Motor neuron (in vitro differentiated cells): ENCODE data around the gene PTPRG. TPM values are rescaled to one million over a fixed set of nuclear protein-coding genes. Genes with fewer than 3 reads are reported as not detected.

ENCODE experiments used
- ATAC-seq, 8 experiments: fragments of 200-7000 bp; cut with Tn5 transposase; replicated peaks in 6 of 8; 2 replicates each; pipeline ENCODE4 v1.8.0; 2021; ENCODE audit warnings: mild to moderate bottlenecking in 8 of 8, moderate library complexity in 8 of 8
- H3K27ac ChIP-seq, 2 donors: fragments of 250-450 bp; sonication (Bioruptor Pico); 2 replicates each; pipeline ENCODE4 v1.9.0; 2021; ENCODE audit warnings: antibody characterized with exemption in 2 of 2, mild to moderate bottlenecking in 2 of 2, moderate library complexity in 1 of 2
- H3K4me1 ChIP-seq, 2 donors: fragments of 250-450 bp; sonication (Bioruptor Pico); replicated peaks in 1 of 2; 2 replicates each; pipeline ENCODE4 v1.6.1; 2021; ENCODE audit warnings: antibody characterized with exemption in 2 of 2, mild to moderate bottlenecking in 2 of 2, moderate library complexity in 1 of 2
- H3K4me3 ChIP-seq, 5 donors: fragments of 250-450 bp; sonication (Bioruptor Pico); 2 replicates each; pipeline ENCODE4 v1.9.0; 2021; ENCODE audit warnings: antibody characterized with exemption in 5 of 5, mild to moderate bottlenecking in 5 of 5, moderate library complexity in 4 of 5
- WGBS, 10 experiments: fragments of 450-650 bp; shearing (Covaris generic); methylation state at CpG; one replicate each; pipeline ENCODE4 v1.0.0; 2022; 5-methylcytosine and 5-hydroxymethylcytosine counted together
- in situ Hi-C, 9 experiments: fragments of 400-800 bp; cut with MboI; loops; one replicate each; pipeline ENCODE4 v1.15.0; 2021; ENCODE audit warnings: low sequenced_read_pairs in 9 of 9, low pct_unique_long_range_greater_than_20kb in 2 of 9; ENCODE audit not compliant: unreplicated experiment in 9 of 9
- total RNA-seq, 8 experiments: library from RNA; unstranded; fragments of 300-600 nt; gene quantifications; 2 replicates each; pipeline versions ENCODE4 v1.2.3 to v1.2.4, GENCODE V29; 2022

PTPRG gene
- total RNA-seq, 8 experiments from 2014 or later, result 15.9 to 75.2 (median 42.9) TPM

- peaks cover 0 to 4% of the 10 kb centered on the region in 2 donors for H3K4me1 ChIP-seq
- in situ Hi-C loops, result no loop called here
- 80 to 100% (median 96%) methylated on average over 1 to 7 of the region's 8 CpGs; no CpG with 5 or more reads in 2 of the 10 experiments for WGBS, 10 experiments
- H3K27ac ChIP-seq, result no peak overlapping the region
- no peak overlapping the region for H3K4me3 ChIP-seq
- no peak for ATAC-seq
Observed at GRCh38 chr3:62093025-62093424, 531.7 kb downstream of the PTPRG start.

- no peak for ATAC-seq
- in situ Hi-C loops, result no loop called here
- H3K4me3 ChIP-seq, result no peak overlapping the region
- 60 to 100% (median 88%) methylated on average over 1 to 5 of the region's 5 CpGs; no CpG with 5 or more reads in 2 of the 10 experiments for WGBS, 10 experiments
- H3K27ac ChIP-seq, result no peak overlapping the region
- H3K4me1 ChIP-seq, result peaks cover 0 to 4% of the 10 kb centered on the region in 2 donors
Observed at GRCh38 chr3:62094461-62094860, 533.1 kb downstream of the PTPRG start.

GRCh38 chr3:62095080-62095479 lies 533.7 kb downstream of the PTPRG start:
- WGBS, 10 experiments, result 80 to 100% (median 93%) methylated on average over 1 to 7 of the region's 7 CpGs; no CpG with 5 or more reads in 3 of the 10 experiments
- Histone ChIP-seq H3K27ac (no peak overlapping the region), H3K4me1 (peaks cover 0 to 4% of the 10 kb centered on the region in 2 donors), H3K4me3 (no peak overlapping the region)
- ATAC-seq, result no peak
- in situ Hi-C loops, result no loop called here

- in situ Hi-C loops, result no loop called here
- H3K27ac ChIP-seq, result no peak overlapping the region
- 60 to 100% (median 88%) methylated on average over 1 to 2 of the region's 2 CpGs; no CpG with 5 or more reads in 4 of the 10 experiments for WGBS, 10 experiments
- H3K4me3 ChIP-seq, result no peak overlapping the region
- no peak for ATAC-seq
- H3K4me1 ChIP-seq, result peaks cover 0 to 4% of the 10 kb centered on the region in 2 donors
Observed at GRCh38 chr3:62095756-62096155, 534.4 kb downstream of the PTPRG start.

DNA sequence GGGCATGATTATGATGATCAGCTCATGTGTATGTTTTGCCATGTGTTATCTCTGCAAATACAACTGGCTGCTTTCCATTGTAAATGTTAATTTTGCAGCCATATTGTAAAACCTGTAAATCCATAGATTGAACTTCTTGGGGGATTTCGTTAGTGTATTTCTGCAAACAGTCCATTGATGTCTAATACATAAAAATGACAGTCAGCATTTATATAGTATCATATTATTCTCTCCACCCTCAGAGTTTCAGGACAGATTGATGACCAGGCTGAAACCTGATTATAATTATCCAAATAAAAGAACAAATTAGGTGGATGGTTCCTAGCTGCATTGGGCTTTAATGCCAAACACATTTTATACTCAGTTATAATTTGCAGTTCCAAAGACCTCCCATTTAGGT lies 535.1 kb downstream of the PTPRG start:
- in situ Hi-C loops, result no loop called here
- Histone ChIP-seq H3K4me1 (peaks cover 0 to 4% of the 10 kb centered on the region in 2 donors), H3K4me3 (no peak overlapping the region), H3K27ac (no peak overlapping the region)
- WGBS, 10 experiments, result 43 to 100% (median 88%) methylated on average over 1 of the region's 1 CpG; no CpG with 5 or more reads in 2 of the 10 experiments
- ATAC-seq, result no peak

GRCh38 chr3:62097121-62097520 lies 535.8 kb downstream of the PTPRG start:
- ATAC-seq, result no peak
- in situ Hi-C loops, result no loop called here
- WGBS, 10 experiments, result 52 to 100% (median 92%) methylated on average over 1 to 9 of the region's 9 CpGs; no CpG with 5 or more reads in 1 of the 10 experiments

DNA sequence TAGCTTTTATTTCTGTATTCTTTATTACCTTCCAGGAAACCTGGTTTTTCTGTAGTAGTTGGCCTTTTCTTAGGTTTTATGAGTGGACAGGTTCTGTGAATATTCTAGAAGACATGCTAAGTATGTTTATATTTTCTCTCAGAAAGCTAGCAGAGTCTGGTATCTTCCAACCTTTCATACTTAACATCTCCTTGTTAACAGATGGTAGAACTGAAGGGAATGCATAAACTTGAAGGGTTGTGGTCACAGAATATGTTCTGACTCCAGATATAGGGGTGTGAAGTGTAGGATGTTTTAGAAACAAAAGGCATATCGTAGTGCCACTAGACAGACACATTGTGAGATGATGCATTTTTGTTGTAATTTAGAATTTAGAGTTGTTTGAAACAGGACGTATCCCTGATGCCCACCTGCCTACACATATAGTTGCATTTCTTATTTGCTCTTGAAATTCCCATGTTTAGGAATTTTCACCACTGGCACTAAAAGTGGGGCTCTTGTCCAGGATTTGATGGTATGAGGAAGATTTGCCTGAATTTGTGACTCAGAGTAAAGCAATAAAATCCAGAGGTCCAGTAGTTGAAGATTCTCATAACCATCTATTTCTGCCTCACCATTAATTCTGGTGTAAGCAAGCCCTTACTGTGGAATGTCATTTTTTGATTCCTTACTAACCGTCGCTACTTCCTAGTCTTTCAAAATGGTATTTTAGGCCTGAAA lies 537.4 kb downstream of the PTPRG start:
- Histone ChIP-seq H3K4me3 (no peak overlapping the region), H3K4me1 (peaks cover 5 to 11% of the 10 kb centered on the region in 2 donors), H3K27ac (no peak overlapping the region)
- in situ Hi-C loops, result no loop called here
- peak in 2 of 8 experiments; percentile 37 to 91 for ATAC-seq
- WGBS, 10 experiments, result 40 to 100% (median 97%) methylated on average over 1 to 4 of the region's 4 CpGs

More at GRCh38 chr3:62097121-62097520, 535.8 kb downstream of the PTPRG start:
- Histone ChIP-seq H3K4me3 (no peak overlapping the region), H3K27ac (no peak overlapping the region), H3K4me1 (peaks cover 0 to 4% of the 10 kb centered on the region in 2 donors)

DNA sequence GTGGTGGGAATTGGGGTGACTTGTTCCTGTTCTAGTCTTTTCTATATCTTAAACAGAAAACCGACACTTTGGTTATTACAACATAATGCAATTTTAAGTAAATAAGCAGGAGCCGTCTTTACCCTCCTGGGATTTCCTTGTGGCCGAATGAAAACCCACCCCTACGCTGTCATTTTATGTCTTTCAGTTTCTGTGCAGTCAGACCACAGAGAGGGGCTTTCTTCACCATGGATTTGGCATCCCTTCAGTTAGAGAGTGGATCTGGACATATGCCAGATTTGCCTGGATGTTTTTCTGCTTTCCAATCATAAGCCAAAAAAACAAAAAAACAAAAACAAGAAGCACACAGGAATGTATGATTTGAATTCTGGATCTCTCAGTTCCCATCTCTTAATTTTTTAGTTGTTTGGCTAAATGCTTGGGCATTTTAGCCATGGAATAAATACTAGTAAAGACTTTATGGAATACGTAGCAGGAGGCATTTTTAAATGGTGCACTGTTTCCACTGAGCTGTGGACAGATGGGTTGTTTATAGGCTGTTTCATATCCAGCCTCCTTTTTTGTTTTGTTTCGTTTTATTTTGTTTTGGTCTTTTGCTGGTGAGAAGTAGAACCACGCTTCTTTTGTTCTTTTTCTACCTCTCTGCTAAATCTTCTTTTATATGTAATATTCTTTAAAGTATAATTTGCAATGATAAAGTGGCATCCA lies 539.1 kb downstream of the PTPRG start:
- Histone ChIP-seq H3K4me3 (no peak overlapping the region), H3K27ac (no peak overlapping the region), H3K4me1 (peaks cover 5 to 13% of the 10 kb centered on the region in 2 donors)
- WGBS, 10 experiments, result 69 to 94% (median 87%) methylated on average over 2 to 7 of the region's 7 CpGs
- in situ Hi-C loops, result no loop called here
- ATAC-seq, result no peak

DNA sequence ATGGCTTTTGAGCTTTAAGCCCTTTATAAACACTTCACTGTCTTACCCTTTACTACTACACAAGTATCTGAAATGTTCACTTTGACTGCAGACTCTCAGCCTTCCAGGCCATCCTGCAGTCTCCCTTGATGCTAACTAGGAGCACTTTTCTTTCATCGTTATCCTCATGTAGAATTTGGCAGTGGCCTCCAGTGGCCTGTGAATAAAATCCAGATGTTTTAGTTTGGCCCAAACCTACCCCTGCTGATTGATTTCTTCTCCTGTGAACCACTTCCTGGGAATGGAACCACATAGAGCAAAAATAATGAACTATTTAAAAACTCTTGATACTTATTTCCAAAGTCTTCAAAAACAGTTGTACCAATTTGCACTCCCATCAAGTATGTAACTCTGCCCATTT lies 540.1 kb downstream of the PTPRG start:
- Histone ChIP-seq H3K4me1 (peaks cover 5 to 10% of the 10 kb centered on the region in 2 donors), H3K4me3 (no peak overlapping the region), H3K27ac (no peak overlapping the region)
- WGBS, 10 experiments, result 0 to 100% (median 67%) methylated on average over 1 of the region's 1 CpG; no CpG with 5 or more reads in 3 of the 10 experiments
- no peak for ATAC-seq
- in situ Hi-C loops, result no loop called here

DNA sequence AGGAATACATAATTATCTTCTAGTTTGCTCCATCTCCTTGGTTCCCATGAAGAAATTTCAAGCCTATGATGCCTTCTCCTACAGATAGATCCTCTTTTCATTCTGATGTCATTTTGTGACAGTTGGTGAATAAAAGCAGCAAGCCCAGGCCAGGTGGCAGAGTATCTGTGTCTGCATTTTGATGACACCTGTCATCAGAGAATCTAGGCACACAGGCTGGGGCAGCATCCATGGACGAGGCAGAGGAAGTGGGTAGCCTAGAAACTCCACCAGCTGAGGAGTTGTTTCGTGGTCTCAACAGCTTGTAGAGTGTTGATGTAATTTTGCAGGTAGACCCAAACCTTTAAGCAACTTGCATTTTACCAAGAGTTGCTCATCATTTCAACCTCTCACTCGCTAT lies 542.2 kb downstream of the PTPRG start:
- H3K4me1 ChIP-seq, result peaks cover 5 to 9% of the 10 kb centered on the region in 2 donors
- WGBS, 10 experiments, result 60 to 100% (median 85%) methylated on average over 1 to 3 of the region's 3 CpGs; no CpG with 5 or more reads in 2 of the 10 experiments
- H3K27ac ChIP-seq, result no peak overlapping the region
- H3K4me3 ChIP-seq, result no peak overlapping the region
- no peak for ATAC-seq
- in situ Hi-C loops, result no loop called here

DNA sequence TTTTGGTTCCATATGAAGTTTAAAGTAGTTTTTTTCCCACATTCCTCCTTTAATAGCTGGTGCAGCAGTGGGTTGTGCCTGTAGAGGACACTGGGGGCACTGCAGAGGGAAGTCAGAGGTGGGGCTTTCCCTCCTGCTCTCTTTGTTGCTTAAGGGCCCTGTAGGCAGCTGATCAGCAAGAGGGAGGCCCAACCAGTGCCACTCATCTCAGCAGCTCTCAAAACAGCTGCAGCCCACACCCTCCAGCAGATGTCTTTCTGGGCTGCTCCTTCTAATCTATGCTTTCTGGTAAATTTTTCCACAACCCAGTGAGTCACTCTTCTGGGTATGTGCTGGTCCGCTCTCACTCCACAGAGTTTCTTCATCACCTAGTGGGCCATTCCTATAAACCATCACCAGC lies 548.2 kb downstream of the PTPRG start:
- 0 to 100% (median 0%) methylated on average over 1 of the region's 1 CpG; no CpG with 5 or more reads in 3 of the 10 experiments for WGBS, 10 experiments
- in situ Hi-C loops, result no loop called here

GRCh38 chr3:62110443-62111225 lies 549.3 kb downstream of the PTPRG start:
- WGBS, 10 experiments, result 77 to 100% (median 91%) methylated on average over 2 to 5 of the region's 5 CpGs
- peak in 3 of 8 experiments; percentile 2 to 71 (median 17) for ATAC-seq
- peaks cover 0 to 5% of the 10 kb centered on the region in 2 donors for H3K4me1 ChIP-seq
- H3K27ac ChIP-seq, result no peak overlapping the region
- H3K4me3 ChIP-seq, result no peak overlapping the region
- in situ Hi-C loops, result no loop called here

More for the DNA sequence above, 548.2 kb downstream of the PTPRG start:
- Histone ChIP-seq H3K27ac (no peak overlapping the region), H3K4me3 (no peak overlapping the region), H3K4me1 (peaks cover 0 to 5% of the 10 kb centered on the region in 2 donors)
- ATAC-seq, result peak in 3 of 8 experiments; percentile 98 to 99 (median 99)

DNA sequence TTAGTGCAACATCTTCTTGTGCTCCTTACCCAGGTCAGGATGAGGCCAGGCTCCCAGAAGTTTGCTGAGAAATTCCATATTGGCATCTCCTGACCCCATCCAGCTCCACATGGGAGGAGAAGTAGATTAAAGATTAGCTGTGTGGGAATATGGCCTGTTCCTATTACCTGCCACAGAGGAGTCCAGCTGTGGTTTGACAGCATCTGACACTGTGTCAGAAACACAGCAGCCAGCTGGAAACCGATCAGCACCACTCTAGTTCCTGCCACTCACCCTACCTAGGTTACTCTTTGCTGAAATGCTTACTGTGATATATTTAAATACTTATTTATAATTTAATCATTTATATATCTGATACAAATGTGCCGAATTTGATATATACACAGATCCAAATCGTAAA lies 551.7 kb downstream of the PTPRG start:
- no peak overlapping the region for H3K4me3 ChIP-seq
- H3K27ac ChIP-seq, result no peak overlapping the region
- no peak for ATAC-seq
- in situ Hi-C loops, result no loop called here
- WGBS, 10 experiments, result 53 to 100% (median 88%) methylated on average over 1 to 3 of the region's 3 CpGs
- peaks cover 0 to 5% of the 10 kb centered on the region in 2 donors for H3K4me1 ChIP-seq
